DND-41 (cell line): ENCODE data around the gene CIAO1.

Source experiments
- ATAC-seq: fragments of 200-7000 bp; cut with Tn5 transposase; 3 replicates; pipeline ENCODE4 v1.9.1; 2021; ENCODE audit warnings: low read depth; ENCODE audit not compliant: insufficient read depth
- DNase-seq: peaks from one replicate; pipeline ENCODE4 v3.0.0-alpha.2; 2020
- H2AFZ ChIP-seq: 2 replicates; pipeline ENCODE4 v1.6.0; 2012; ENCODE audit warnings: low read depth, low read length
- H3K27ac ChIP-seq: 2 replicates; pipeline ENCODE4 v1.5.1; 2012; ENCODE audit warnings: low read length, inconsistent platforms
- H3K27me3 ChIP-seq: fragments of 200-600 bp; sonication (generic); 2 replicates; pipeline ENCODE4 v1.6.0; 2012; ENCODE audit warnings: low read length, mild to moderate bottlenecking, inconsistent platforms; ENCODE audit not compliant: insufficient read depth, poor library complexity
- H3K36me3 ChIP-seq: 2 replicates; pipeline ENCODE4 v1.5.1; 2012; ENCODE audit warnings: low read length, inconsistent platforms; ENCODE audit not compliant: insufficient read depth
- H3K4me1 ChIP-seq: 2 replicates; pipeline ENCODE4 v1.5.1; 2012; ENCODE audit warnings: mild to moderate bottlenecking, low read length; ENCODE audit not compliant: insufficient read depth
- H3K4me2 ChIP-seq: 2 replicates; pipeline ENCODE4 v1.6.0; 2012; ENCODE audit warnings: mild to moderate bottlenecking, moderate library complexity, low read length, inconsistent platforms; ENCODE audit not compliant: insufficient read depth
- H3K4me3 ChIP-seq, 2 experiments: fragments of 200-600 bp in 1 of 2; shearing (Covaris generic) in 1 of 2; 2 replicates each; pipeline ENCODE4 v1.5.1; 2012 to 2016; ENCODE audit warnings: inconsistent platforms in 2 of 2, low read length in 2 of 2, mild to moderate bottlenecking in 2 of 2, low read depth in 1 of 2, moderate library complexity in 1 of 2
- H3K79me2 ChIP-seq: 2 replicates; pipeline ENCODE4 v1.6.0; 2012; ENCODE audit warnings: low read length, inconsistent platforms; ENCODE audit not compliant: insufficient read depth
- H3K9ac ChIP-seq: 2 replicates; pipeline ENCODE4 v1.6.0; 2012; ENCODE audit warnings: low read depth, mild to moderate bottlenecking, inconsistent platforms, low read length, moderate library complexity
- H3K9me3 ChIP-seq: 2 replicates; pipeline ENCODE4 v1.5.1; 2012; ENCODE audit warnings: low read length, moderate library complexity, mild to moderate bottlenecking, inconsistent platforms; ENCODE audit not compliant: insufficient read depth, severe bottlenecking
- H4K20me1 ChIP-seq: 2 replicates; pipeline ENCODE4 v1.6.0; 2012; ENCODE audit warnings: low read length; ENCODE audit not compliant: insufficient read depth
- EZH2 ChIP-seq: IDR thresholded peaks from 3 replicates; pipeline ENCODE4 v1.6.1; 2012; ENCODE audit warnings: borderline replicate concordance, low read depth, mild to moderate bottlenecking, moderate library complexity, low read length, inconsistent platforms; ENCODE audit not compliant: severe bottlenecking
- TF ChIP-seq, protein P1 (sequence below): IDR thresholded peaks from 2 replicates; pipeline ENCODE4 v1.5.1; 2012; ENCODE audit warnings: borderline replicate concordance, low read length, moderate library complexity, mild to moderate bottlenecking; ENCODE audit not compliant: poor library complexity, severe bottlenecking; ENCODE audit errors: extremely low read depth

The CIAO1 gene

GRCh38 chr2:96259497-96259921 is 6.5 kb upstream of the CIAO1 start:
- Histone ChIP-seq H3K4me3 (no peak overlapping the region), H3K9me3 (no peaks in the 10 kb centered on the region), H2AFZ (no peak overlapping the region), H3K4me2 (no peak overlapping the region), H3K27me3 (no peaks in the 10 kb centered on the region), H4K20me1 (peaks cover 44% of the 10 kb centered on the region), H3K36me3 (peaks cover 62% of the 10 kb centered on the region), H3K79me2 (peaks cover 71% of the 10 kb centered on the region), H3K4me1 (peaks cover 12% of the 10 kb centered on the region), H3K27ac (no peak overlapping the region), H3K9ac (no peak overlapping the region)
- ATAC-seq, result no peak
- no peak for DNase-seq
- TF ChIP-seq, protein P1, sequence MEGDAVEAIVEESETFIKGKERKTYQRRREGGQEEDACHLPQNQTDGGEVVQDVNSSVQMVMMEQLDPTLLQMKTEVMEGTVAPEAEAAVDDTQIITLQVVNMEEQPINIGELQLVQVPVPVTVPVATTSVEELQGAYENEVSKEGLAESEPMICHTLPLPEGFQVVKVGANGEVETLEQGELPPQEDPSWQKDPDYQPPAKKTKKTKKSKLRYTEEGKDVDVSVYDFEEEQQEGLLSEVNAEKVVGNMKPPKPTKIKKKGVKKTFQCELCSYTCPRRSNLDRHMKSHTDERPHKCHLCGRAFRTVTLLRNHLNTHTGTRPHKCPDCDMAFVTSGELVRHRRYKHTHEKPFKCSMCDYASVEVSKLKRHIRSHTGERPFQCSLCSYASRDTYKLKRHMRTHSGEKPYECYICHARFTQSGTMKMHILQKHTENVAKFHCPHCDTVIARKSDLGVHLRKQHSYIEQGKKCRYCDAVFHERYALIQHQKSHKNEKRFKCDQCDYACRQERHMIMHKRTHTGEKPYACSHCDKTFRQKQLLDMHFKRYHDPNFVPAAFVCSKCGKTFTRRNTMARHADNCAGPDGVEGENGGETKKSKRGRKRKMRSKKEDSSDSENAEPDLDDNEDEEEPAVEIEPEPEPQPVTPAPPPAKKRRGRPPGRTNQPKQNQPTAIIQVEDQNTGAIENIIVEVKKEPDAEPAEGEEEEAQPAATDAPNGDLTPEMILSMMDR, result no peak
- no peak for TF ChIP-seq EZH2

GRCh38 chr2:96260387-96261260 is 5.4 kb upstream of the CIAO1 start:
- H4K20me1 ChIP-seq, result peaks cover 50% of the 10 kb centered on the region
- H3K4me3 ChIP-seq, result no peak overlapping the region

GRCh38 chr2:96261328-96262003 is 4.6 kb upstream of the CIAO1 start:
- peaks cover 54% of the 10 kb centered on the region for H3K36me3 ChIP-seq
- no peak overlapping the region for H3K27ac ChIP-seq
- peaks cover 50% of the 10 kb centered on the region for H4K20me1 ChIP-seq
- H3K27me3 ChIP-seq, result no peaks in the 10 kb centered on the region
- TF ChIP-seq EZH2, result no peak
- TF ChIP-seq, protein P1, result no peak
- no peak overlapping the region for H3K4me3 ChIP-seq
- DNase-seq (no peak), ATAC-seq (no peak)
- no peak overlapping the region for H3K4me2 ChIP-seq
- H3K79me2 ChIP-seq, result peaks cover 88% of the 10 kb centered on the region
- H3K9ac ChIP-seq, result no peak overlapping the region
- H3K4me1 ChIP-seq, result peaks cover 18% of the 10 kb centered on the region
- no peak overlapping the region for H2AFZ ChIP-seq
- H3K9me3 ChIP-seq, result no peaks in the 10 kb centered on the region

More at GRCh38 chr2:96260387-96261260, 5.4 kb upstream of the CIAO1 start:
- TF ChIP-seq, protein P1, result peak; percentile 33
- no peak for TF ChIP-seq EZH2
- no peak overlapping the region for H3K4me2 ChIP-seq
- H3K36me3 ChIP-seq, result peaks cover 53% of the 10 kb centered on the region
- no peaks in the 10 kb centered on the region for H3K9me3 ChIP-seq
- no peak overlapping the region for H3K9ac ChIP-seq
- H3K79me2 ChIP-seq, result peaks cover 82% of the 10 kb centered on the region
- peak; percentile 29; the same call in 1 of the 3 replicates for ATAC-seq
- DNase-seq, result peak; percentile 34
- H2AFZ ChIP-seq, result no peak overlapping the region
- H3K27ac ChIP-seq, result no peak overlapping the region
- H3K4me1 ChIP-seq, result peaks cover 18% of the 10 kb centered on the region
- H3K27me3 ChIP-seq, result no peaks in the 10 kb centered on the region
